Measurements from ENCODE around the gene NOP56.
A peak's percentile ranks its signal among the peaks of the same experiment; 100 is the strongest.

Gene NOP56

GRCh38 chr20:2652724-2653555 is 508 bp downstream of the NOP56 start:
- peaks cover 51% of the 10 kb centered on the region for H3K36me3 ChIP-seq (ENCODE audit: insufficient read depth, low read depth, low read length)
- H3K9ac ChIP-seq (ENCODE audit: low read depth, low read length), result peak overlapping the region; percentile 98
- peak overlapping the region; percentile 23 for H3K27ac ChIP-seq (ENCODE audit: low read length)
- peaks cover 9% of the 10 kb centered on the region; the same call in 1 of the 2 replicates for H3K4me1 ChIP-seq (ENCODE audit: insufficient read depth, low read length)
- no peaks in the 10 kb centered on the region for H3K27me3 ChIP-seq (ENCODE audit: insufficient read depth, low read length)
- peak overlapping the region; percentile 97 for H3K4me3 ChIP-seq (ENCODE audit: low read length)
- no peaks in the 10 kb centered on the region for H3K9me3 ChIP-seq (ENCODE audit: insufficient read depth, low read depth, low read length)

GRCh38 chr20:2653556-2654383 is 1.3 kb downstream of the NOP56 start:
- peak overlapping the region; percentile 98 for H3K9ac ChIP-seq (ENCODE audit: low read depth, low read length)
- H3K27ac ChIP-seq (ENCODE audit: low read length), result peak overlapping the region; percentile 23
- peaks cover 59% of the 10 kb centered on the region for H3K36me3 ChIP-seq (ENCODE audit: insufficient read depth, low read depth, low read length)
- peaks cover 9% of the 10 kb centered on the region; the same call in 1 of the 2 replicates for H3K4me1 ChIP-seq (ENCODE audit: insufficient read depth, low read length)
- no peaks in the 10 kb centered on the region for H3K27me3 ChIP-seq (ENCODE audit: insufficient read depth, low read length)
- no peaks in the 10 kb centered on the region for H3K9me3 ChIP-seq (ENCODE audit: insufficient read depth, low read depth, low read length)
- peak overlapping the region; percentile 97 for H3K4me3 ChIP-seq (ENCODE audit: low read length)

- no peaks in the 10 kb centered on the region for H3K9me3 ChIP-seq (ENCODE audit: insufficient read depth, low read depth, low read length)
- peaks cover 9% of the 10 kb centered on the region; the same call in 1 of the 2 replicates for H3K4me1 ChIP-seq (ENCODE audit: insufficient read depth, low read length)
- H3K27ac ChIP-seq (ENCODE audit: low read length), result no peak overlapping the region
- peak overlapping the region; percentile 98; the same call in 1 of the 2 replicates for H3K9ac ChIP-seq (ENCODE audit: low read depth, low read length)
- peak overlapping the region; percentile 97 for H3K4me3 ChIP-seq (ENCODE audit: low read length)
- peaks cover 65% of the 10 kb centered on the region for H3K36me3 ChIP-seq (ENCODE audit: insufficient read depth, low read depth, low read length)
- H3K27me3 ChIP-seq (ENCODE audit: insufficient read depth, low read length), result no peaks in the 10 kb centered on the region
These were observed 2.0 kb downstream of the NOP56 start for GRCh38 chr20:2654384-2654822.

- Histone ChIP-seq H3K27me3 (ENCODE audit: insufficient read depth, low read length) (no peaks in the 10 kb centered on the region), H3K9me3 (ENCODE audit: insufficient read depth, low read depth, low read length) (no peaks in the 10 kb centered on the region), H3K9ac (ENCODE audit: low read depth, low read length) (peak overlapping the region; percentile 98; the same call in 1 of the 2 replicates), H3K4me1 (ENCODE audit: insufficient read depth, low read length) (peaks cover 9% of the 10 kb centered on the region; the same call in 1 of the 2 replicates), H3K4me3 (ENCODE audit: low read length) (peak overlapping the region; percentile 97; the same call in 1 of the 2 replicates), H3K36me3 (ENCODE audit: insufficient read depth, low read depth, low read length) (peaks cover 69% of the 10 kb centered on the region), H3K27ac (ENCODE audit: low read length) (no peak overlapping the region)
These were observed 2.4 kb downstream of the NOP56 start for GRCh38 chr20:2654831-2655230.

- H3K36me3 ChIP-seq (ENCODE audit: insufficient read depth, low read depth, low read length), result peaks cover 76% of the 10 kb centered on the region
- H3K4me1 ChIP-seq (ENCODE audit: insufficient read depth, low read length), result peaks cover 9% of the 10 kb centered on the region; the same call in 1 of the 2 replicates
- no peaks in the 10 kb centered on the region for H3K27me3 ChIP-seq (ENCODE audit: insufficient read depth, low read length)
- H3K9me3 ChIP-seq (ENCODE audit: insufficient read depth, low read depth, low read length), result no peaks in the 10 kb centered on the region
- H3K4me3 ChIP-seq (ENCODE audit: low read length), result peak overlapping the region; percentile 97; the same call in 1 of the 2 replicates
- no peak overlapping the region for H3K27ac ChIP-seq (ENCODE audit: low read length)
- no peak overlapping the region for H3K9ac ChIP-seq (ENCODE audit: low read depth, low read length)
These were observed 3.1 kb downstream of the NOP56 start for GRCh38 chr20:2655331-2656116.

- Histone ChIP-seq H3K9ac (ENCODE audit: low read depth, low read length) (no peak overlapping the region), H3K4me1 (ENCODE audit: insufficient read depth, low read length) (peaks cover 6% of the 10 kb centered on the region; the same call in 1 of the 2 replicates), H3K9me3 (ENCODE audit: insufficient read depth, low read depth, low read length) (no peaks in the 10 kb centered on the region), H3K4me3 (ENCODE audit: low read length) (no peak overlapping the region), H3K27ac (ENCODE audit: low read length) (no peak overlapping the region), H3K36me3 (ENCODE audit: insufficient read depth, low read depth, low read length) (peaks cover 85% of the 10 kb centered on the region), H3K27me3 (ENCODE audit: insufficient read depth, low read length) (no peaks in the 10 kb centered on the region)
These were observed 4.2 kb downstream of the NOP56 start for GRCh38 chr20:2656471-2657117.

- H3K36me3 ChIP-seq (ENCODE audit: insufficient read depth, low read depth, low read length), result peaks cover 91% of the 10 kb centered on the region
- no peak overlapping the region for H3K4me3 ChIP-seq (ENCODE audit: low read length)
- H3K27ac ChIP-seq (ENCODE audit: low read length), result no peak overlapping the region
These were observed 4.8 kb downstream of the NOP56 start for GRCh38 chr20:2657241-2657640.

GRCh38 chr20:2657674-2658073 is 5.2 kb downstream of the NOP56 start:
- peaks cover 6% of the 10 kb centered on the region; the same call in 1 of the 2 replicates for H3K4me1 ChIP-seq (ENCODE audit: insufficient read depth, low read length)
- H3K9ac ChIP-seq (ENCODE audit: low read depth, low read length), result no peak overlapping the region
- H3K9me3 ChIP-seq (ENCODE audit: insufficient read depth, low read depth, low read length), result no peaks in the 10 kb centered on the region
- no peaks in the 10 kb centered on the region for H3K27me3 ChIP-seq (ENCODE audit: insufficient read depth, low read length)
- H3K27ac ChIP-seq (ENCODE audit: low read length), result no peak overlapping the region
- H3K36me3 ChIP-seq (ENCODE audit: insufficient read depth, low read depth, low read length), result peaks cover 94% of the 10 kb centered on the region
- H3K4me3 ChIP-seq (ENCODE audit: low read length), result no peak overlapping the region

More at GRCh38 chr20:2657241-2657640, 4.8 kb downstream of the NOP56 start:
- H3K9me3 ChIP-seq (ENCODE audit: insufficient read depth, low read depth, low read length), result no peaks in the 10 kb centered on the region
- H3K27me3 ChIP-seq (ENCODE audit: insufficient read depth, low read length), result no peaks in the 10 kb centered on the region
- no peak overlapping the region for H3K9ac ChIP-seq (ENCODE audit: low read depth, low read length)
- H3K4me1 ChIP-seq (ENCODE audit: insufficient read depth, low read length), result peaks cover 6% of the 10 kb centered on the region; the same call in 1 of the 2 replicates

- Histone ChIP-seq H3K4me3 (ENCODE audit: low read length) (no peak overlapping the region), H3K27ac (ENCODE audit: low read length) (no peak overlapping the region), H3K9ac (ENCODE audit: low read depth, low read length) (no peak overlapping the region), H3K9me3 (ENCODE audit: insufficient read depth, low read depth, low read length) (no peaks in the 10 kb centered on the region), H3K4me1 (ENCODE audit: insufficient read depth, low read length) (peaks cover 6% of the 10 kb centered on the region; the same call in 1 of the 2 replicates), H3K27me3 (ENCODE audit: insufficient read depth, low read length) (no peaks in the 10 kb centered on the region), H3K36me3 (ENCODE audit: insufficient read depth, low read depth, low read length) (peaks cover 86% of the 10 kb centered on the region)
These were observed 6.3 kb downstream of the NOP56 start for GRCh38 chr20:2658414-2659354.

- peaks cover 3% of the 10 kb centered on the region; the same call in 1 of the 2 replicates for H3K4me1 ChIP-seq (ENCODE audit: insufficient read depth, low read length)
These were observed 7.1 kb downstream of the NOP56 start for GRCh38 chr20:2659547-2659946.

More at GRCh38 chr20:2659547-2659946, 7.1 kb downstream of the NOP56 start:
- H3K9me3 ChIP-seq (ENCODE audit: insufficient read depth, low read depth, low read length), result no peaks in the 10 kb centered on the region
- no peak overlapping the region for H3K4me3 ChIP-seq (ENCODE audit: low read length)
- no peak overlapping the region for H3K27ac ChIP-seq (ENCODE audit: low read length)
- H3K36me3 ChIP-seq (ENCODE audit: insufficient read depth, low read depth, low read length), result peaks cover 77% of the 10 kb centered on the region
- H3K27me3 ChIP-seq (ENCODE audit: insufficient read depth, low read length), result no peaks in the 10 kb centered on the region
- H3K9ac ChIP-seq (ENCODE audit: low read depth, low read length), result no peak overlapping the region
